ENCODE measurements around the gene LEAP2. TPM values are rescaled to one million over a fixed set of nuclear protein-coding genes. Genes with fewer than 3 reads are reported as not detected.

LEAP2 gene
- total RNA-seq, 1 donor from 2014 or later, result 3.3 TPM

DNA sequence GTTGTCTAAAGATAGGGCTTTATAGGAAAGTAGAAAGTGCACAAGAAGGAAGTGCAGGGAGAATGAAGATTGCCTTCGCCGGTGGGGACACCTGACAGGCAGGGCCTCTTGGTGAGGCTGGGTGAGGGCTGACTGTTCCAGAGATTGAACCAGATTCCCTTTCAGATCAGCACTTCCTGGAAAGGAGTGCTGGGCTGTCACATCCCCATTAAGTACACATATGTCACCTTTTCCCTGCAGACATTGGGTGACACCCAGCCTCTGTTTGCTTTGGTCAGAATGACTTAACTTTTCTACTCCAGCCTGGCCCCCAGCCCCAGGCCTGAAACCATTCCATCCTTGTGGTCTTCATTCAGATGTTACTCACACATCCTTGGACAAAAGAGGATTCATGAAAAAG, 35.6 kb upstream of the LEAP2 start:
- CTCF ChIA-PET, result no interaction called here
- intact Hi-C loops (cut with micrococcal nuclease), result no loop called here
- POLR2A ChIA-PET, result no interaction called here

DNA sequence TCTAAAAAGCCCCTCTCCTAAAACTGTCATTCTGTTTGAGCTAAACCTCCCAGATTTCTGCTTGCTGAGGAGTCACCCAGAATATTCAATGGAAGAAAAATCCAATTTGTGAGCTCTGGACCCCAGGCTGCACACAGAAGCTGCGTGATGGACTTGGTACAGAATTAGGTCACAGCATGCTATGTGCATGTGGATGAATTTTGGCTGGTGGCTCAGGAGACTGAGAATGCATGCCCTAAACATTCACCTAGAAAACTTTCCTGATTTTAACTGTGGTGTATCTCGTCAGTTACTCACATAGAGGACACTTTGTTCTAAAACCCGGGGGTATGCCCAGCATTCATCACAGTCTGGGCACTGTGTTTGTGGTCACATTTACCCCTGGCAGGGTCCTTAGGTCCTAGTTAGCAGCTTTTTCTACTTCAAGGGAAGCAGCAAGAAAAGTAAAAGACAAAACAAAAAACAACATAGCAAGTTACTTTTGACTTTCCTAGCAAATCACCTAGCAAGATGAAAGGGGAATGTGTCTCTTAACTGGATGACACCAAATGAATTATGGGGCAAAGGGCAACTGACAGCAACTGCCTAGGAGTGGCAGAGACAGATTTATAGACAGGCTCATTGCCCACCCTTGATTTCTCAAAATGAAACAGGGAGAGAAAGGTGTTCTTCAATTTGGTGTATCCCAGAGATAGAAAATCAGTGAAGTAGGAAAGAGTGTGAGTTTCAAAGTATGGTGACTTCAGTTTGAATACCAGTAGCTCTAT, 34.8 kb upstream of the LEAP2 start:
- DNase-seq (no peak), ATAC-seq (ENCODE audit: low read depth) (no peak)
- ChIA-PET POLR2A (no interaction called here), CTCF (no interaction called here)
- Mint-ChIP-seq H3K27me3 (no peaks in the 10 kb centered on the region), H3K9me3 (peaks cover 2% of the 10 kb centered on the region), H3K27ac (no peak overlapping the region), H3K4me3 (no peak overlapping the region), H3K36me3 (ENCODE audit: low read depth) (no peaks in the 10 kb centered on the region), H3K4me1 (no peaks in the 10 kb centered on the region)
- TF ChIP-seq, protein P1, sequence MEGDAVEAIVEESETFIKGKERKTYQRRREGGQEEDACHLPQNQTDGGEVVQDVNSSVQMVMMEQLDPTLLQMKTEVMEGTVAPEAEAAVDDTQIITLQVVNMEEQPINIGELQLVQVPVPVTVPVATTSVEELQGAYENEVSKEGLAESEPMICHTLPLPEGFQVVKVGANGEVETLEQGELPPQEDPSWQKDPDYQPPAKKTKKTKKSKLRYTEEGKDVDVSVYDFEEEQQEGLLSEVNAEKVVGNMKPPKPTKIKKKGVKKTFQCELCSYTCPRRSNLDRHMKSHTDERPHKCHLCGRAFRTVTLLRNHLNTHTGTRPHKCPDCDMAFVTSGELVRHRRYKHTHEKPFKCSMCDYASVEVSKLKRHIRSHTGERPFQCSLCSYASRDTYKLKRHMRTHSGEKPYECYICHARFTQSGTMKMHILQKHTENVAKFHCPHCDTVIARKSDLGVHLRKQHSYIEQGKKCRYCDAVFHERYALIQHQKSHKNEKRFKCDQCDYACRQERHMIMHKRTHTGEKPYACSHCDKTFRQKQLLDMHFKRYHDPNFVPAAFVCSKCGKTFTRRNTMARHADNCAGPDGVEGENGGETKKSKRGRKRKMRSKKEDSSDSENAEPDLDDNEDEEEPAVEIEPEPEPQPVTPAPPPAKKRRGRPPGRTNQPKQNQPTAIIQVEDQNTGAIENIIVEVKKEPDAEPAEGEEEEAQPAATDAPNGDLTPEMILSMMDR (IDR thresholded peaks at IDR 0.05), result no peak
- intact Hi-C loops (cut with micrococcal nuclease), result no loop called here

More for the DNA sequence above, 35.6 kb upstream of the LEAP2 start:
- TF ChIP-seq, protein P1 (IDR thresholded peaks at IDR 0.05), result no peak
- ATAC-seq (ENCODE audit: low read depth) (no peak), DNase-seq (no peak)
- H3K4me3 Mint-ChIP-seq, result no peak overlapping the region
- H3K4me1 Mint-ChIP-seq, result no peaks in the 10 kb centered on the region
- H3K27me3 Mint-ChIP-seq, result no peaks in the 10 kb centered on the region
- no peaks in the 10 kb centered on the region for H3K36me3 Mint-ChIP-seq (ENCODE audit: low read depth)
- no peak overlapping the region for H3K27ac Mint-ChIP-seq
- H3K9me3 Mint-ChIP-seq, result peaks cover 2% of the 10 kb centered on the region

DNA sequence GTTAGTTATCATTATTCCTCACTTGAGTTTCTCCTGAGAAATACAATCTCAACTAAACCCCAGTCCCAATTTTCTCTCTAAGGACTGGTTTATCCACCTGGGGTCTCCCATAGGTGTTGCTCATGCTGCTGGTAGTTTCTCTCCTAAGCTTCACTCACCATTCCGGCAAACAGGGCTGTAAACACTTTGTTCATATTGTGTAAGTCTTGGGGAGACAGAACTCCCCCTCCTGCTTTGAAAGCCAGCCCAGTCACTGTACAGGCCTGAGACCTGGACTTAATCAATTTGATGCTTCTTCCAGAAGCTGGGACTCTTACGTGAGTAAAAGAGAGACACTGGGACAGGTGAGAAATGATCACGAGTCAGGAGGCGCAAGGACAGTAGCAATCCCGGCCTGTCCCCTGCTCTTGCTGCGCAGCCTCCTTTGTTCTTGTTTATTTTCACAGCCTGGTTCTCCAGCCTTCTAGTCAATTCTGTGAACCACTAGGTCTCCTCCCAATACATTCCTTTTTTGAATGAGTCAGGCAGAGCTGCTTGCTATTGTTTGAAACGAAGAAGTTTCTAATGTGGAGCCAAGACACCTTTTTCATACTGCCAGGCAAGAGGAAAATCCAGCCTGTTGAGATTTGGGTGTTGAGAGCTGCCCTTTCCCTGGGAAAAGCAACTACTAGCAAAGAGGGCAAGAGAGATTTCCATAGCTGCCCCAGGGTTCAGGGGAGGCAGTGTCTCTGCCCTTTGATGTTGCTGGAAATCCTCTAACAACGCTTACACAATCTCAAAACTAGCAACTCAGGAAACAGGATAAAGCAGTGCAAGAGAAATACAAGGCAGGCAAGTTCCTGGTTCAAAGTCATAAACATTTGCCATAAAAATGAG, 33.8 kb upstream of the LEAP2 start:
- ATAC-seq (ENCODE audit: low read depth) (no peak), DNase-seq (no peak)
- Mint-ChIP-seq H3K36me3 (ENCODE audit: low read depth) (no peaks in the 10 kb centered on the region), H3K4me1 (no peaks in the 10 kb centered on the region), H3K27ac (no peak overlapping the region), H3K9me3 (peaks cover 2% of the 10 kb centered on the region), H3K27me3 (no peaks in the 10 kb centered on the region), H3K4me3 (no peak overlapping the region)
- intact Hi-C loops (cut with micrococcal nuclease), result no loop called here
- CTCF ChIA-PET, result no interaction called here
- TF ChIP-seq, protein P1 (IDR thresholded peaks at IDR 0.05), result no peak
- POLR2A ChIA-PET, result no interaction called here

DNA sequence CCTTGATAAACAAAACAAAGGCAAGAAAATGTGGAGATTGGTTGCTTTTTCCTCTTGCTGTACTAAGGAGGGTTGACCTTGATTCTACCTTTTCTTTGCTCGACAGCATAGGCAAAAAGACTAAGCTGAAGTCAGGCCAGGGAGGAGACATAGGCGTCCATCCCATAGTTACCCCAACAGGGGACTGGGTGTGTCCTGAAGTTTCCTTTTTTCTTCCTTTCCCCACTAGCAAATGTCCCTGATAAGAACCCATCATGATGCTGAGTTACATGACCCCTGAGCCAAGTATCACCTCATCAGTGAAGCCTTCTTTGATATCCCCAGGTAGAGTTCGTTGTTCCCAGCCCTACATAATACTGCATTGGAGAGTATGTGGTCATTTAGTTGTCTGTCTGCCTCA, 33.2 kb upstream of the LEAP2 start:
- ChIA-PET POLR2A (no interaction called here), CTCF (interaction anchor here (0.5 kb wide), 1 partner anchor 478 kb away, joined by 5 read pairs; no protein-coding TSS in a partner anchor)
- intact Hi-C loops (cut with micrococcal nuclease), result no loop called here
- no peak overlapping the region for H3K4me3 Mint-ChIP-seq
- no peaks in the 10 kb centered on the region for H3K36me3 Mint-ChIP-seq (ENCODE audit: low read depth)
- no peaks in the 10 kb centered on the region for H3K27me3 Mint-ChIP-seq
- ATAC-seq (ENCODE audit: low read depth) (no peak), DNase-seq (no peak)
- H3K27ac Mint-ChIP-seq, result no peak overlapping the region
- H3K9me3 Mint-ChIP-seq, result peaks cover 2% of the 10 kb centered on the region
- no peaks in the 10 kb centered on the region for H3K4me1 Mint-ChIP-seq
- TF ChIP-seq, protein P1 (IDR thresholded peaks at IDR 0.05), result no peak

DNA sequence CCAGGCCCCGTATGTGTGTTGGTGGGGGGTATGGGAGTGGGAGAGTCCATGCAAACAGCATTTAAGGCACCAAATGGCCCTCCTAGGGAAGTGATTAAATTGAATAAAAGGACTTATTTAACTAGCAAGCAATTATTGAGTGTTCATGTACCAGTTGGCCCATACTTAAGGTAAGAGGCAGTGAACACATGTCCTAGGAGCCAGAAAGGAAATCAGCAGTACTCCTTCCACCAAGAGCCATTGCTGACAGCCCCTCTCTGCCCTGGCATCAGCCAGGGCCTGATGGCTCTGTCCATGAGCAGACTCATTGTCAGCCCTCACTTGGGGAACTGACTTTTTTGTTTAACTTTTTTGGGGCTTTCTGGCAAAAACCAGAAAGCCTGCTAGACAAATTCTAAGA, 32.6 kb upstream of the LEAP2 start:
- H3K27me3 Mint-ChIP-seq, result no peaks in the 10 kb centered on the region
- CTCF ChIA-PET, result interaction anchor here (0.5 kb wide), 1 partner anchor 479 kb away, joined by 5 read pairs; no protein-coding TSS in a partner anchor
- ATAC-seq (ENCODE audit: low read depth), result no peak
- H3K27ac Mint-ChIP-seq, result no peak overlapping the region
- POLR2A ChIA-PET, result interaction anchor here (0.6 kb wide), 1 partner anchor 108 kb away, joined by 3 read pairs; no protein-coding TSS in a partner anchor
- peaks cover 2% of the 10 kb centered on the region for H3K9me3 Mint-ChIP-seq
- DNase-seq, result no peak
- H3K4me3 Mint-ChIP-seq, result no peak overlapping the region
- H3K36me3 Mint-ChIP-seq (ENCODE audit: low read depth), result no peaks in the 10 kb centered on the region
- no peaks in the 10 kb centered on the region for H3K4me1 Mint-ChIP-seq
- intact Hi-C loops (cut with micrococcal nuclease), result no loop called here
- TF ChIP-seq, protein P1 (IDR thresholded peaks at IDR 0.05), result no peak

Measured in activated B cell treated with CpG ODN at 0.5 μM for 24 hours (primary cell).